Gastrocnemius medialis (tissue), 4 donors: ENCODE data around the gene TMCC3.

Source experiments
- POLR2A ChIP-seq, 2 donors: fragments of 450-650 bp; IDR thresholded peaks; one replicate each; pipeline ENCODE4 v1.6.1; 2017; ENCODE audit warnings: antibody characterized with exemption in 2 of 2, mild to moderate bottlenecking in 2 of 2, moderate library complexity in 2 of 2
- TF ChIP-seq, protein P1 (sequence below), 5 experiments: fragments of 450-650 bp in 3 of 5; fragments of 200-600 bp in 2 of 5; sonication (generic) in 2 of 5; IDR thresholded peaks in 4 of 5; conservative IDR thresholded peaks in 1 of 5; 1 replicate in 4 of 5; 2 replicates in 1 of 5; pipeline ENCODE4 v1.5.1; 2016 to 2019; ENCODE audit warnings: antibody characterized with exemption in 5 of 5, mild to moderate bottlenecking in 3 of 5, moderate library complexity in 3 of 5

DNA sequence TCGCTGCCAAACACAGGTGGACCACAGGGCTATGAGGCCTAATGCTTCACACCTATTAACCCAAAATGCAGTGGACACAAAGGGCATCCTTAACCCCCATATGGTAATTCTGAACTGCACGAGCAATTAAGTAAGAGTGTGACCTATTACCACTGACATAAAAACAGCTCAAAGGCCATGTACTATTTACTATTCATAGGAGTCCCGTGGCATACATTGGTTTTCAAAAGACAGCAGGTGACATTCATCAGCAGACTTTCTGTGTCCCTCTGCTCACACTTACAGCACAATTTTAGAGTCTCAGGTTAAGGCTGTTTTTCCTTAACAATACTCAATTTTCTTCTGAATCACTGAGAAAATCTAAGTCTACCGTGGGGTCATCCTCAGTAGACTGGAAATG, 23.1 kb upstream of the TMCC3 start:
- TF ChIP-seq, protein P1, sequence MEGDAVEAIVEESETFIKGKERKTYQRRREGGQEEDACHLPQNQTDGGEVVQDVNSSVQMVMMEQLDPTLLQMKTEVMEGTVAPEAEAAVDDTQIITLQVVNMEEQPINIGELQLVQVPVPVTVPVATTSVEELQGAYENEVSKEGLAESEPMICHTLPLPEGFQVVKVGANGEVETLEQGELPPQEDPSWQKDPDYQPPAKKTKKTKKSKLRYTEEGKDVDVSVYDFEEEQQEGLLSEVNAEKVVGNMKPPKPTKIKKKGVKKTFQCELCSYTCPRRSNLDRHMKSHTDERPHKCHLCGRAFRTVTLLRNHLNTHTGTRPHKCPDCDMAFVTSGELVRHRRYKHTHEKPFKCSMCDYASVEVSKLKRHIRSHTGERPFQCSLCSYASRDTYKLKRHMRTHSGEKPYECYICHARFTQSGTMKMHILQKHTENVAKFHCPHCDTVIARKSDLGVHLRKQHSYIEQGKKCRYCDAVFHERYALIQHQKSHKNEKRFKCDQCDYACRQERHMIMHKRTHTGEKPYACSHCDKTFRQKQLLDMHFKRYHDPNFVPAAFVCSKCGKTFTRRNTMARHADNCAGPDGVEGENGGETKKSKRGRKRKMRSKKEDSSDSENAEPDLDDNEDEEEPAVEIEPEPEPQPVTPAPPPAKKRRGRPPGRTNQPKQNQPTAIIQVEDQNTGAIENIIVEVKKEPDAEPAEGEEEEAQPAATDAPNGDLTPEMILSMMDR (IDR thresholded peaks at IDR 0.05 in 4 of 5, conservative IDR thresholded peaks at IDR 0.05 in 1 of 5) = no peak
- TF ChIP-seq POLR2A (IDR thresholded peaks at IDR 0.05) = no peak
